ENCODE data around the gene NRN1L.

DNA sequence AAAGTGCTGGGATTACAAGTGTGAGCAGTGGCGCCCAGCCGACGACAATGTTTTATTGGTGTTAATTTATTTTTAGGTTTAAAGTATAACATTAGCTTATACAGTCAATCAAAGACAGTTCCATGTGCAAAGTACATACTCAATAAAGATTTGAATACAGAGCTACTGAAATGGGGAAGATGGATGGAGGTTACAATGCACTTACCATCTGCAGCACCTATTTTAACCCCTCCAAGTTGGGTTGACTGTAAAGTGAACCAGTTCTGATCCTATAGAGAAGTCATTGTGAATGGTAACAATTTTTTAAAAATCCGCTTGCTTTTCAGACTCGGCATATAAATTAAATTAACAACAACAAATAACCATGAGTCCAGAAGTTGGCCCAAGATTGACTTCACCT is 7.7 kb downstream of the NRN1L start:
- no peak for TF ChIP-seq SUZ12 (IDR thresholded peaks at IDR 0.05; ENCODE audit: extremely low read depth, insufficient read depth, insufficient read length)
- TF ChIP-seq YY1 (IDR thresholded peaks at IDR 0.05; ENCODE audit: insufficient read depth, insufficient read length) = no peak
- TF ChIP-seq ZNF274 (IDR thresholded peaks at IDR 0.05; ENCODE audit: low read depth, low read length) = no peak

All from NT2/D1 (cell line).